Vagina (tissue), 2 donors: ENCODE results near the gene ITGB3BP.
"Not testable (repeated sequence)": the region's sequence is repeated elsewhere in the genome, so short reads cannot be mapped to it uniquely, and the experiment has no call there.

Source experiments
- POLR2A ChIP-seq, 2 donors: fragments of 450-650 bp; IDR thresholded peaks; one replicate each; pipeline ENCODE4 v1.6.1; 2017; ENCODE audit warnings: antibody characterized with exemption in 2 of 2, mild to moderate bottlenecking in 2 of 2, moderate library complexity in 2 of 2
- POLR2AphosphoS5 ChIP-seq, 2 donors: sonication (generic); formaldehyde crosslinking; IDR thresholded peaks; one replicate each; pipeline ENCODE4 v1.9.0; 2017; ENCODE audit warnings: antibody characterized with exemption in 2 of 2, mild to moderate bottlenecking in 2 of 2, low read depth in 1 of 2; ENCODE audit not compliant: insufficient read depth in 1 of 2
- TF ChIP-seq, protein P1 (sequence below), 3 experiments: fragments of 450-650 bp in 2 of 3; fragments of 200-600 bp in 1 of 3; sonication (generic) in 1 of 3; IDR thresholded peaks; one replicate each; pipeline ENCODE4 v1.5.1; 2017 to 2019; ENCODE audit warnings: antibody characterized with exemption in 3 of 3, mild to moderate bottlenecking in 2 of 3, moderate library complexity in 2 of 3

DNA sequence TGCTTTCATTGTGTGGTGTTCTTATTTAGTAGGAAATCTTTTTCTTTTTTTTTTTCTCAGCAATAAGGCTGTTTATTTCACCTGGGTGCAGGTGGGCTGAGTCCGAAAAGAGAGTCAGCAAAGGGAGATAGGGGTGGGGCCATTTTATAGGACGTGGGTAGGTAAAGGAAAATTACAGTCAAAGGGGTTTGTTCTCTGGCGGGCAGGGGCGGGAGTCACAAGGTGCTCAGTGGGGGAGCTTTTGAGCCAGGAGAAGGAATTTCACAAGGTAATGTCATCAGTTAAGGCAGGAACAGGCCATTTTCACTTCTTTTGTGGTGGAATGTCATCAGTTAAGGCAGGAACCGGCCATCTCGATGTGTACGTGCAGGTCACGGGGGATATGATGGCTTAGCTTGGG is 49.7 kb upstream of the ITGB3BP start:
- TF ChIP-seq, protein P1, sequence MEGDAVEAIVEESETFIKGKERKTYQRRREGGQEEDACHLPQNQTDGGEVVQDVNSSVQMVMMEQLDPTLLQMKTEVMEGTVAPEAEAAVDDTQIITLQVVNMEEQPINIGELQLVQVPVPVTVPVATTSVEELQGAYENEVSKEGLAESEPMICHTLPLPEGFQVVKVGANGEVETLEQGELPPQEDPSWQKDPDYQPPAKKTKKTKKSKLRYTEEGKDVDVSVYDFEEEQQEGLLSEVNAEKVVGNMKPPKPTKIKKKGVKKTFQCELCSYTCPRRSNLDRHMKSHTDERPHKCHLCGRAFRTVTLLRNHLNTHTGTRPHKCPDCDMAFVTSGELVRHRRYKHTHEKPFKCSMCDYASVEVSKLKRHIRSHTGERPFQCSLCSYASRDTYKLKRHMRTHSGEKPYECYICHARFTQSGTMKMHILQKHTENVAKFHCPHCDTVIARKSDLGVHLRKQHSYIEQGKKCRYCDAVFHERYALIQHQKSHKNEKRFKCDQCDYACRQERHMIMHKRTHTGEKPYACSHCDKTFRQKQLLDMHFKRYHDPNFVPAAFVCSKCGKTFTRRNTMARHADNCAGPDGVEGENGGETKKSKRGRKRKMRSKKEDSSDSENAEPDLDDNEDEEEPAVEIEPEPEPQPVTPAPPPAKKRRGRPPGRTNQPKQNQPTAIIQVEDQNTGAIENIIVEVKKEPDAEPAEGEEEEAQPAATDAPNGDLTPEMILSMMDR (IDR thresholded peaks at IDR 0.05): not testable (repeated sequence)
- not testable (repeated sequence) for TF ChIP-seq POLR2AphosphoS5 (IDR thresholded peaks at IDR 0.05; ENCODE audit: insufficient read depth in 1 of 2, low read depth in 1 of 2); POLR2A (IDR thresholded peaks at IDR 0.05)
